HPDE6-E6E7 (cell line): ENCODE measurements around the gene RNF112.

Experiments used
- DNase-seq: peaks from one replicate; pipeline ENCODE4 v3.0.0; 2011; ENCODE audit warnings: missing footprints; ENCODE audit errors: extremely low spot score

RNF112 gene

DNA sequence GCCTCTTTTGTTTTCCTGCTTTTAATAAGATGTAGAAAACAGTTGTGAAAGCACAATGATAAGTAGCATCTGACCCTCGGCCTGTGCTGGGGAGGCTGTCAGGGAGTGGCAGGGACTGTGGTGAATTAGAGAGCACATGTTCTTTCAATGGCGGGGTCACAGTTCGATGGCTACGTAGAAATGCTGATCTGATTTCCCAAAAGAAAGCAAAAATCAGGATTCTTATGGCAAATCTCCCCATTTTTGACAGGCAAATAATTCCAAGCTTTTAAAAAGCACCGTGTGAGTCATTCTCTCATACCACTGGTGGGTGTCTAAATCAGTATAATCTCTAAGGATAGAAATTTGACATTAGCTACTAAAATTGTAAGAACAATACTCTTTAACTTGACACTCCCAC, 36.9 kb upstream of the RNF112 start:
- DNase-seq = no peak

DNA sequence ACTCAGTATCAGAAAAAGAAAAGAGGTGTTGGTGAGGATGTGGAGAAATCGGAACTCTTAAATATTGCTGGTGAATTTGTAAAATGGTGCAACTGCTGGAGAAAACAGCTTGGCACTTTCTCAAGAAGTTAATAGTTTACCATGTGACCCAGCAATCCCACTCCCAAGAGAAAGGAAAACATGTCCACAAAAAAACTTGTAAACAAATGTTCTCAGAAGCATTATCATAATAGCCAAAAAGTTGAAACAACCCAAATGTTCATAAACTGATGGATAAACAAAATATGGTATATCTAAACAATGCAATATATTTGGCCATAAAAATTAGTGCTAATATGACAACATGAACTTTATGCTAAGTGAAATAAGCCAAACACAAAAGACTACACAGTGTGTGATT, 35.3 kb upstream of the RNF112 start:
- DNase-seq = no peak

DNA sequence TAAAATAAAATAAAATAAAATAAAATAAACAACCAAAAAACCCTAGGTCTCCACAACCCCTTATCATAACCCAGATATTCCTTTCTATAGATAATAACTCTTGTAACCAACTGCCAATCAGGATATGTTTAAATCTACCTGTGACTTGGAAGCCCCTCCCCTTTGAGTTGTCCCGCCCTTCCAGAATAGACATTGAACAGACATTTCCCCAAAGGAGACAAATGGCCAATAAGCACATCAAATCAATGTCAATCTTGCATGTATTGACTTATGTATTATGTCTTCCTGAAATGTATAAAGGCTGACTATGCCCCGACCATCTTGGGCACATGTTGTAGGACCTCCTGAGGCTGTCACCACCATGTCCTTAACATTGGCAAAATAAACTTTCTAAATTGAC, 34.2 kb upstream of the RNF112 start:
- DNase-seq = no peak

DNA sequence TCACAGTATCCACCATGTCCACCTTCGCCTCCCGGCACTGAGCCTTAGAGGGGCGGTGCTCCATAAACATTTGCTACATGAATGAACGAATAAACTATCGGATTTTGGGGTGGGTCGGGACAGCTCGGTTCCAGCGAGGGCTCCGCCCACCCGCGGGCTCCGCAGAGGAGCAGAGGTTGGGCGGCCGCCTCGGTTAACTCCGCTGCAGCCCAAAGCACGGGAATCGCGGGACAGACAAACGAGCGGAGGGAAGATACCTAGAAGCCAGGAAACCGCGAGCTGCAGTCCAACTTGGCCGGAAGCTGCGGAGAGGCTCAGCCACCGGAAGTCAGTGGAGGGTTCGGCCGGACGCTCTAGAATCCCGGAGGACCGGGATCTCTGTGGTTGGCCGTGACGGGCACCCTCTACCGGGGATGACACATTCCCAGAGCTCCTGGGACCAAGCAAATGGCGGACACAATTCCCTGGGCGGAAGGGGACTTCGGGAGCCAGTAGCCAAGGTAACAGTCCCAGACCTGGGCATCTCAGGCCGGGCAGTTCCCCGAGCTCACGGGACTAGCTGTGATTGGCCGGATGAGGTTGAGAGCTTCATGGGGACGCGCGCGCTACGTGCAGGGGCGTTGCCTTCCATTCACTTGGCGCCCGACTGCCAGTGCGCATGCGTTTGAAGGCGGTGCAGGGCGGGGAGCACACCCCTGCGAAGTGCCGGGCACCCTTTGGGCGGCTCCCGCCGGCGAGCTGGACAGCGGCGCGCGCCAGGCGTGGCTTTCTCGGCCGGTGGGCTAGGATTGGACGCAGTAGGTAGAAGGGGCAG, 33.2 kb upstream of the RNF112 start:
- peak; percentile 99 for DNase-seq

DNA sequence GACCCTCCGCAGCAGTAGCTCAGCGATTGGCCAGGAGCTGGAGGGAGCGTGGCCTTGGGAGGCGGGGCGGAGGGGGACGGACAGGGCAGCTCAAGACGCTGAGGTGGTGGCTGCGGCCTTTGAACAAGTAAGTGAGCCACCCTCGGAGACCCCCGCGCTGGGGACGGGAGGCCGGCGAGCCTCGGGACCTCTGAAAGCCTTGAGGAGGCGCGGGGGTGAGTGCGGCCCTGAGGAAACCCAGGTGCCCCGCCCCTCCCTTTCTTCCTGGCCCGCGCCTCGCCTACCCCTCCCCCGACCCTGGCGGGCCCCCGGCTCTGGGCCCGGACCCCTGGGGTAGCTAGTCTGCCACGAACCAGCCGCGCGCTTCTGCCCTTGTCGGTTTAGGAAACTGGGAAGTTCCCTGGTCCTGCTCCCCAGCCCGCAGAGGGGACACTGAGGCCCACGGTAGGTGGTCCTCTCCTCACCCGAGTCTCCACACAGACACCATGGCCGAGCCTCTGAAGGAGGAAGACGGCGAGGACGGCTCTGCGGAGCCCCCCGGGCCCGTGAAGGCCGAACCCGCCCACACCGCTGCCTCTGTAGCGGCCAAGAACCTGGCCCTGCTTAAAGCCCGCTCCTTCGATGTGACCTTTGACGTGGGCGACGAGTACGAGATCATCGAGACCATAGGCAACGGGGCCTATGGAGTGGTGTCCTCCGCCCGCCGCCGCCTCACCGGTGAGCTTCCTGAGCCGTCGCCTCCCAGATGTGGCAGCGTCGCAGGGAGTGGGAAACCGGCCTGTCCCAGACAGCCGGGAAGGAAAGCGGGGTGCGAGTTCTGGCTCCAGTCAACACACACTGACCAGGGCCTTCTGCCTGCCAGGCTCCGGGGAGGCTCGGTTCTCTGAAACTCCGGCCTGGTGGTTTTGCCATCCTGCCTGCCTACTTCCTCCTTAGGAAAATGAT, 32.3 kb upstream of the RNF112 start, which contains the start of gene MAPK7:
TSS of gene MAPK7 (plus strand) at position 83 of the 945 bp plus-strand sequence. CDS start at position 486, 403 bp downstream.
- DNase-seq = no peak

DNA sequence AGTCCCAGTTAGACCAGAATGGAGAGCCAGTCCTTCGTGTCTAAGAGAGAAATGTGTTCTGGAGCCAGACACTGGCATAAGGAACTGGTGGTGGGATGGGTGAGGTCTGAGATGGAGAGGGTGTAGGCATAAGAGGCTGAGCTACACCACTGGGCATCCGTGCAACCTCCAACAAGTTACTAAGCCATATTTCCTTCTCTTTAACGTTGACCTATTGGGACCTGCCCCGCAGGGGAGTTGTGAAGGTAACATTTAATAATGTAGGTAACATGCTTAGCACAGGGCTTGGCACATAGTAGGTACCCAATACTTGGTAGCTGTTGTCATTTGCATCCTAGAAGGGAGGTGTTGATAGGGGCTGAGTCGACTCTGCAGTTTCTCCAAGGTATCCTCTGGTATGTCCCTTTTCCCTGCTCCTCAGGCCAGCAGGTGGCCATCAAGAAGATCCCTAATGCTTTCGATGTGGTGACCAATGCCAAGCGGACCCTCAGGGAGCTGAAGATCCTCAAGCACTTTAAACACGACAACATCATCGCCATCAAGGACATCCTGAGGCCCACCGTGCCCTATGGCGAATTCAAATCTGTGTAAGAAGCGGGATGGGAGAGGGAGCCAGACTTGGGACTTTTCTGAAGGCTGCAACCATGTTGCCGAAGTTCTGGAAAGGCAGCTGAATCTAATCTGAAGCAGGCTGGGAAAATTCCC, 31.5 kb upstream of the RNF112 start:
- DNase-seq = no peak

DNA sequence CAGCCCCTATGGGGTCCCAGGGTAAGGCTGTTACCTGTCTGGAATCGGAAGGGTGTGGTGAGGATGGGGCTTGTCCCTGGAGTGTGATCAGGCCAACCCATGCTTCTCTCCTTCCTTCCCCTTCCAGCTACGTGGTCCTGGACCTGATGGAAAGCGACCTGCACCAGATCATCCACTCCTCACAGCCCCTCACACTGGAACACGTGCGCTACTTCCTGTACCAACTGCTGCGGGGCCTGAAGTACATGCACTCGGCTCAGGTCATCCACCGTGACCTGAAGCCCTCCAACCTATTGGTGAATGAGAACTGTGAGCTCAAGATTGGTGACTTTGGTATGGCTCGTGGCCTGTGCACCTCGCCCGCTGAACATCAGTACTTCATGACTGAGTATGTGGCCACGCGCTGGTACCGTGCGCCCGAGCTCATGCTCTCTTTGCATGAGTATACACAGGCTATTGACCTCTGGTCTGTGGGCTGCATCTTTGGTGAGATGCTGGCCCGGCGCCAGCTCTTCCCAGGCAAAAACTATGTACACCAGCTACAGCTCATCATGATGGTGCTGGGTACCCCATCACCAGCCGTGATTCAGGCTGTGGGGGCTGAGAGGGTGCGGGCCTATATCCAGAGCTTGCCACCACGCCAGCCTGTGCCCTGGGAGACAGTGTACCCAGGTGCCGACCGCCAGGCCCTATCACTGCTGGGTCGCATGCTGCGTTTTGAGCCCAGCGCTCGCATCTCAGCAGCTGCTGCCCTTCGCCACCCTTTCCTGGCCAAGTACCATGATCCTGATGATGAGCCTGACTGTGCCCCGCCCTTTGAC, 30.3 kb upstream of the RNF112 start:
- no peak for DNase-seq

DNA sequence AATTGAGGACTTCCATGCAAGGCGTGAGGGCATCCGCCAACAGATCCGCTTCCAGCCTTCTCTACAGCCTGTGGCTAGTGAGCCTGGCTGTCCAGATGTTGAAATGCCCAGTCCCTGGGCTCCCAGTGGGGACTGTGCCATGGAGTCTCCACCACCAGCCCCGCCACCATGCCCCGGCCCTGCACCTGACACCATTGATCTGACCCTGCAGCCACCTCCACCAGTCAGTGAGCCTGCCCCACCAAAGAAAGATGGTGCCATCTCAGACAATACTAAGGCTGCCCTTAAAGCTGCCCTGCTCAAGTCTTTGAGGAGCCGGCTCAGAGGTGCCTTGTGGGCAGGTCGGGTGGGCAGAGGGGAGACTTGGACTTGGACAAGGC, 29.7 kb upstream of the RNF112 start:
- DNase-seq = no peak

DNA sequence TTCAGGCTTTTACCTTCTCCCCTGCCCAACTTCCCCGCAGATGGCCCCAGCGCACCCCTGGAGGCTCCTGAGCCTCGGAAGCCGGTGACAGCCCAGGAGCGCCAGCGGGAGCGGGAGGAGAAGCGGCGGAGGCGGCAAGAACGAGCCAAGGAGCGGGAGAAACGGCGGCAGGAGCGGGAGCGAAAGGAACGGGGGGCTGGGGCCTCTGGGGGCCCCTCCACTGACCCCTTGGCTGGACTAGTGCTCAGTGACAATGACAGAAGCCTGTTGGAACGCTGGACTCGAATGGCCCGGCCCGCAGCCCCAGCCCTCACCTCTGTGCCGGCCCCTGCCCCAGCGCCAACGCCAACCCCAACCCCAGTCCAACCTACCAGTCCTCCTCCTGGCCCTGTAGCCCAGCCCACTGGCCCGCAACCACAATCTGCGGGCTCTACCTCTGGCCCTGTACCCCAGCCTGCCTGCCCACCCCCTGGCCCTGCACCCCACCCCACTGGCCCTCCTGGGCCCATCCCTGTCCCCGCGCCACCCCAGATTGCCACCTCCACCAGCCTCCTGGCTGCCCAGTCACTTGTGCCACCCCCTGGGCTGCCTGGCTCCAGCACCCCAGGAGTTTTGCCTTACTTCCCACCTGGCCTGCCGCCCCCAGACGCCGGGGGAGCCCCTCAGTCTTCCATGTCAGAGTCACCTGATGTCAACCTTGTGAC, 29.1 kb upstream of the RNF112 start:
- DNase-seq = no peak

DNA sequence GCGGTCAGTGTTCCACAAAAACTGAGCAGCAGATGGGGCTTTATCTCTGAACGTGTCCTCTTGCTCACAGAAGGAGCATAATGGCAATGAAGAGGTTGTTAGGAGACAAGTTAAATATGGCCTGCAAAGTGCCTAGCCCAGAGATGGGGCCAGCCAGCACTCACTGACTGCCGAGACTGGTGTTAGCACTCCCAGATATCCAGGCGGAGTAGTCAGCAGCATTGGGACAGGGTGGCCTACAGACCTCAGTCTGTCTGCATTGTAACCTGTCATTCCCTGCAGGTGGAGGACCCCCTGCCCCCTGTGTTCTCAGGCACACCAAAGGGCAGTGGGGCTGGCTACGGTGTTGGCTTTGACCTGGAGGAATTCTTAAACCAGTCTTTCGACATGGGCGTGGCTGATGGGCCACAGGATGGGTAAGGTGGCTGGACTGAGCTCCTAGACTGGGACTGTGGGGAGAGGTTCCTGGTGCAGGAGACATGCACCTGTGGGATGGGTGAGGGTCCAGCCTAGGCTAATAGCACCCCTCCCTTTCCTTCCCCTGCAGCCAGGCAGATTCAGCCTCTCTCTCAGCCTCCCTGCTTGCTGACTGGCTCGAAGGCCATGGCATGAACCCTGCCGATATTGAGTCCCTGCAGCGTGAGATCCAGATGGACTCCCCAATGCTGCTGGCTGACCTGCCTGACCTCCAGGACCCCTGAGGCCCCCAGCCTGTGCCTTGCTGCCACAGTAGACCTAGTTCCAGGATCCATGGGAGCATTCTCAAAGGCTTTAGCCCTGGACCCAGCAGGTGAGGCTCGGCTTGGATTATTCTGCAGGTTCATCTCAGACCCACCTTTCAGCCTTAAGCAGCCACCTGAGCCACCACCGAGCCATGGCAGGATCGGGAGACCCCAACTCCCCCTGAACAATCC, 28.2 kb upstream of the RNF112 start:
- DNase-seq = no peak

DNA sequence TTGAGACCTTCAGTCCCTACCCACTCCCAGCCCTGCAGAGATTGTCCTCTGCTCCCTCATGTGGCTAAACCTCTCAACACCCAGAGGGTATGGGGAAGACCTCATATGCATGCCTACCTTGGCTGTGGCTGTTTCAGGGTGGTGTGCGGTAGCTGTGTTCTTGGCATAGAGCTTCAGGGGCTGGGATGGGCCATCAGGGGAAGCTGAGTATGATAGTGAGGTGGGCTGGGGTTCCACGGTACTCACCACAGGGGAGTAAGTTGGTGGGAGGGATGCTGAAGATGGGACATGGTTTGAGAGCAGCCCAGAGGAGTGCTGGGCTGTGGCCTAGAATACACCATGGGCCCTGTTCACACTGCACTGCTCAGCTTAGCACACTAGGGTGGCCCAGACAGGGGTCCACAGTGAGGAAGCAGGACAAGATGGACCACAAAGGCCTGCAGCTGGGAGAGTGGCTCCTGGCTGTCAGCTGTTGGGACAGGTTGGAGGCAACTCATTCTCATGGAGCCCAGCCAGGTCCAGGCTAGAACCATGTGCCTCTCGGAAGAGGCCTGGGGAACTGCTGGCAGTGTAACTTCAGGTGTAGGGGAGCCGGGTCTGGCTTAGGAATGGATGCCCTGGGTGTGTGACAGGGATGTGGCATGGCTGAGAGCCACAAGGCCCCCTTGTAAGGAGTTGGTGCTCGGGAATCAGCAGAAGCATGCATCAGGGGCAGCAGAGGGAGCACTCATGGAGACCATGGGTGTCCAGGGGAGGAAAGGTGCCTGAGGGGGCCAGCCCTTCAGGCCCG, 27.2 kb upstream of the RNF112 start:
- no peak for DNase-seq

DNA sequence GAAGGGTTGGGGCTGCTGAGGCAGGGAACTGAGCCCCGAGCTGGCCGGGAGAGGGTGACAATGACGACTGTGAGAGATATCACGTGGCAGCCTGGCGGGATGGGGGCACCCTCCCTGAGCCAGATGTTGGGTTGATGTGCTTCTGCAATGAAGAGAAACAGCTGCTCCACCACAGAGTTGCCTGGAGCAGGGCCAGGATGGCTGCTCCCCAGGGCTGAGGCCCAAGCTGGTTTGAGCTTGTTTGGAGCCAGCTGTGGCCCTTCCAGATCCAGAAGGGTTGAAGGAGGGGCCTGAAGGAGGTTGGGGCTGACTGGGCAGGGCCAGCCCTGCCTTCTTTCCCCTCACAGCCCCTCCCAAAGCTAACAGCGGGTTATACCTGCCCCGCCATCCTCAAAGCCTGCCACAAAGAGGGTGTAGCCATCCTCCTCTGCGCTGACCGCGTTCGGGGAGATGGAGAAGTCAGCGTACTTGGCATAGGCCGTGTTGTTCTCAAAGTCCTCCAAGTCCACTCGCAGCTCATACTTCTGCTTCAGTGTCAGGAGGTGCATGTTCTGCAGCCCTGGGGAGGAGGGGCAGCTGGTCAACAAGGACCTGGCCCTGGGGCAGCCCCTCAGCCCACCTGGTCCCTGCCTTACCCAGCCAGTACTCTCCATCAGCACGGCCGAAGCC, 26.2 kb upstream of the RNF112 start:
- DNase-seq = no peak

DNA sequence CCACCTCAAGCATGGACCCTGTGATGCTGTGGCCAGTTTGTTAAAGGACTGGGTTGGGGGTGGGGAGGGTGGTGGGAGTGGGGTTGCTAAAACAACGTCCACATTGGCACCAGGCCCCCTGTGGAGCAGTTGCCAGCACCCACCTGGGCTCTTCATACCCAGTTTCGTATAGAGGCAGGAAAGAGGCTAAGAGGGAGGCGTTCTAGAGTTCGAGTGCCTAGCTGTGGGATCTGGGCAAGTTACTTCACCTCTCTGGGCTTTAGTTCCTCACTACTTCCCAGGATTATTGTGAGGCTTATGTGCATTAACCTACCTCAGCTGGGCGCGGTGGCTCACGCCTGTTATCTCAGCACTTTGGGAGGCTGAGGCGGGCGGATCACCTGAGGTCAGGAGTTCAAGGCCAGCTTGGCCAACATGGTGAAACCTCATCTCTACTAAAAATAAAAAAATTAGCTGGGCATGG, 25.5 kb upstream of the RNF112 start:
- DNase-seq = no peak

DNA sequence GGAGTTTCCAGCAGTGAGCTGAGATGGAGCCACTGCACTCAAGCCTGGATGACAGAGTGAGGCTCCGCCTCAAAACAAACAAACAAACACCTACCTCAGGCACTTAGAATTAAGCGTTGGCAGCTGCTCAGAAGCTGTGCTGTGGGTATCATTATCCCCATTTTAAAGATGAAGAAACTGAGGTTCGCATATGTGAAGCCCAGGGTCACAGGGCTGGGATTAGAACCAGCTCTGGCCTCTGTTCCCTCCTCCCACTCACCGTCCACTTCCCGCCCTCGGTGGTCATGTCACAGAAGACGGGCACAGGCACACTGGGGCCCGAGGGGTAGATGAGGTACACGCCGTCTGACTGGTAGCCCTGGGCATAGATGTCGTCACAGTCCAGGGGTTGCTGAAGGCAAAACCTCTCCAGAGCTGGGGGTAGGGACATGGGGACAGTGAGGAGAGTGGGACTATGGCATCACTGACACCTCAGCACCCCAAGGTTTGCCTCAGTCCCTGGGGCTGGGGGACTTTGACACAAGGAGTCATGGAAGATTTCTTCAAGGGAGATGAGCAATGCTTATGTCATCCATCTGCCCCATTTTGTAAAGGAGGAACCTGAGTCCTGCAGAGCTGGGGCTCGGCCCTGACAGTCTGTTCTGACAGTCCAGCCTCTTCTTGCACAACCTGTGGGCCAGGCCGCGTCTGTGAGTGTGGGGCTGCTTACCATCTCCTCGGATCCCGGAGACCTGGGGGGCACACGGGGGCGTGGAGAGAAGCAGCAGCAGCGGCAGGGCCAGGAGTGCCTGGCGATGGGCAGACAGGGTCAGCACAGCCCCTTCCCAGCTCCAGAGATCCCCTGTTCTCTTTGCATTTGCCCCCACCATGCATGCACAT, 24.7 kb upstream of the RNF112 start:
- DNase-seq = peak; percentile 96

DNA sequence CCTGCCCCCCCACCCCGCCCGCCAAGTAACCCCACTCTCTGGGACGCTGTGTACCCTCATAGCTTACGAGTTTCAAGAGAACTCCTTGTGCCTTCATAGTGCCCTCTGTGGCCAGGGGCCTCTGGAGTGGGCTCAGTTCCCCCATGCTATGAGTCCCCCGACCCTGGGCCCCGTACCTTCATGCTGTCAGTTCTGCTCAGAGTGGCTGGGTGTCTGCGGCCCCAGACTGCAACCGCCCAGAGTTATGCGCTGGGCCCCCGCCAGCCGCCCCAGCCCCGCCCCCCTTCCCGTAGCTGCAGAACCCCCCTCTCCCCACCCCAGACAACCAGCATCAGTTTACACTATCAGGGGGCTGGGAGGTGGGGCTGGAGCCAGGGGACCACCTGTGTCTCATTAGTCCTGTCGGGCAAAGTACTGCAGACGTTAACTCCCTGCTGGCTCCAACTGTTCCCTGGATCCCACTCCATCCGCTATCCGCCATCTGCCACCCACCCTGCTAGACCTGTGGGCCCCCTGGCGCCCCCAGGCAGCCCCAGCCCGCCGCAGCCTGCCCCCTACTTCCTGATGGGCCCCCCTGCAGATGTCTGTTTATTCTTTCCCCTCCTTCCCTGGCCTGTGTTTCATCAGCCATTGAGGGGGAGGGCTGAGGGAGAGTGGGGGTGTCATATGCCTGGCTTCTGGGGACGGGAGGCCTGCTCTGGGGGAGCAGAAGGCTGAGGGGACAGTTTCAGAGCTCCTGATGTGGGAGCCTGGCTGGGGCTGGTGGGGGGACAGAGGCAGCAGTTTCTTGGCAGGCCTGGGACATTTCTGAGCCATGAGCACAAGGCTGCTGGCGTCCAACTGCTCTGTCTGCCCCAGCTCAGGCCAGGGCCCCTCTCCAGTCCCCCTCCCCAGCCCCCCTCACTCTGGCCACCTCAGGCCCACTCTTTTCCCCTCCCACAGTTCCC, 23.8 kb upstream of the RNF112 start, which contains the start of gene MFAP4:
TSS of gene MFAP4 (minus strand) at position 217 of the 947 bp plus-strand sequence. CDS start at position 182, 35 bp downstream.
- no peak for DNase-seq
